HG02840 (cell line): Measurements from ENCODE around the gene FGF22.

ENCODE experiments used
- ATAC-seq: cut with Tn5 transposase; IDR thresholded peaks from one replicate; pipeline ENCODE4 v1.9.1; 2021; ENCODE audit warnings: mild to moderate bottlenecking, moderate library complexity, moderate number of reproducible peaks; ENCODE audit not compliant: unreplicated experiment, low FRiP score

Gene FGF22

DNA sequence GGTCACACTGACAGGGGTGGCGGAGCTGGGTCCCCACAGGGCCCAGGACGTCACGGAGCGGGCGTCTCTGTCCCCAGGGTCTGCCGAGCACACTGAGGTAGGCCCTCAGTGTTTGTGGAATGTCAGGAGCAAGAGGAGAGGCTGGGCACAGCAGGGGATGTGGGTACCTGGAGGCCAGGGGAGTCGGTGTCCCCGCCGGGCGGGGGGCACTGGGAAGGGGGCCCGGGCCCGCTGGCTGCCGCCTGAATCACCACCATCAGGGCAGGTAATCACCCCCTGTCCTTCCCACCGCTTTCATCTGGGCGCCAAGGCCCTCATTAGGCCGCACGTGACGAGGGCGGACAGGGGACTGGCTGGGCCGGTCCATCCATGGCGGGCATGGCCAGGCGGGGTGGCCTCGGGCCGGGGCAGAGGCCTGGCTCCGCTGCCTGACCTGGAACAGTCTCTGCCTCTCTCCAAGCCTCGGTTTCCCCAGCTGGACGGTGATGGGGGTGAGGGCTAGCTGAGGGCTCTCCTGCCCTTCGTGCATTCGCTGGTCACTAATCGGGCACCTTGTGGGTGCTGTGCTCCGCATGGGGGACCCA is 1.0 kb downstream of the FGF22 start:
- ATAC-seq = no peak

DNA sequence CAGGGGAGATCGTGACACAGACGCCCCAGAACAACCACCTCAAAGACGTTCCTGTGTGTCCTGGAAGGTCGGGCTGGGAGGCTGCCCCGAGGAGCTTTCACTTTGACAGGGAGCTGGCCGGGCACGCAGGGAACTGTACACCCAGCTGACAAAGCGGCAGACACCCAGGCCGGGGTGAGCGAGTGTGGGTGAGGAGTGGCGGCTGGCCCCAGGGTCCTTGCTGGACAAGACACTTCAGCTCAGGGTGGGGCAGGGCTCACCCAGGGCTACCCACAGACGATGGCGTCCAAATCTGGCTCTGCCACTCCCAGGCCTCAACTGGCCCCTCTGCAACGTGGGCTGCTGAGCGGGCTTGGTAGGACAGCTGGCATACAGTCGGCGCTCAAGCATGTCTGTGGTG is 2.0 kb downstream of the FGF22 start:
- ATAC-seq = no peak

DNA sequence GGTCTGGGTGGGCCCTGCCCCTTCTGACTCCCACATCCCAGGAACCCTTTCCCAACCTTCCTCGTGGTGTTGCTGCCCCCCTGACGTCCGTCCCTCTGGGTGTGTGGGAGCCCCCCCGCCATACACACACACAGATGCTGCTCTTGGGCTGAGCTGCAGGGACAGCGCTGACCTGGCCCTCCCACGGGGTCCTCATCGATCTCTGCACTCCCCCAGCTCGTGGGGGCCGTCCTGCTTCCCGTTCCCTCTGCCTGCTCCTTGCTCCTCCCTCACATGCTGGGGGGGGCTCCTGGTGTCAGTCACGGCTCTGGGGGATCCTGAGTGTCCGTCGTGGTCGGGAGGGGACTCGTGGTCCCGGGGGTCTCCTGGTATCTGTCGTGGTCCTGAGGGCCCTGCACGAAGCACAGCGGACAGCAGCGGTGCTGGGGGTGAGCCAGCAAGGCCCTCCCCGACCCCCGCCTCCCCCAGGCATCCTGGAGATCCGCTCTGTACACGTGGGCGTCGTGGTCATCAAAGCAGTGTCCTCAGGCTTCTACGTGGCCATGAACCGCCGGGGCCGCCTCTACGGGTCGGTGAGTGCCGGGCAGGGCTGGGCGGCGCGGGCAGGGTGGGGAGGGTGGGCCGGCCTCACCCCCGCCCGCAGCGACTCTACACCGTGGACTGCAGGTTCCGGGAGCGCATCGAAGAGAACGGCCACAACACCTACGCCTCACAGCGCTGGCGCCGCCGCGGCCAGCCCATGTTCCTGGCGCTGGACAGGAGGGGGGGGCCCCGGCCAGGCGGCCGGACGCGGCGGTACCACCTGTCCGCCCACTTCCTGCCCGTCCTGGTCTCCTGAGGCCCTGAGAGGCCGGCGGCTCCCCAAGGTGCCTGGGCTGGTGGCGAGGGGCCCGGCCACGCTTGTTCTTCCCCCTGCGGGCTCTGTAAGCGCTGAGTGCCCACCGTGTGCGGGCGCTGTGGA is 3.4 kb downstream of the FGF22 start:
- no peak for ATAC-seq

DNA sequence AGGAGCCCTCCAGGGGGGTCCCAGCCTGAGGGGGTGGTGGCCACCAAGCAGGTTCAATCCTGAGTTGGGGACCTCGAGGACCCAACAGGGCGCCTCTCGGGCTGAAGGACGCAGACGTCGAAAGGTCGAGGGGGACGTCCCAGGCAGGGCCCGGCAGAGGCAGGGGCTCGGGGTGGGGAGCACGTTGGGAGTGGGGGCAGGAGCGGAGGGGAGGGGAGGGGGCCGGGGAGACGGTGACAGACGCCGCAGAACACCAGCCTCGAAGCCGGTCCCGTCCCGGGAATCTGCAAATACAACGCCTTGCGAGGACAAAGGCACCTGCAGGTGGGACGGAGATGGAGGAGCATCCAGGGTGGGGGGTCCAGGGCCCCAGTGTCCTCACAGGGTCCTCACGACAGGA is 4.1 kb downstream of the FGF22 start:
- no peak for ATAC-seq

DNA sequence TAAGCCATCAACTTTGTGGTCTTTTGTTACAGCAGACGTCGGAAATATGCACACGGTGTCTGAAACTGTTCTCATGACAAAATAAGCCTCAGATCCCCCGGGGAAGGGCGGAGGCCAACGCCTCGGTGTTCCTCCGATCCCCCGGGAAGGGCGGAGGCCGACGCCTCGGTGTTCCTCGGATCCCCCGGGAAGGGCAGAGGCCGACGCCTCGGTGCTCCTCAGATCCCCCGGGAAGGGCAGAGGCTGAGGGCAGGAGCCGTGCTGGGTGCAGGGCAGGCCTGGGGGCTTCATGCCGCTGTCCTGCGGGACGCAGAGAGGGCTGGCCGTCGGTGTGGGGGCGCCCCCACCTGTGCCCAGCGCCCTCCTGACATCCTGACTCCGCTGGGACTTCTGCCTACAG is 4.7 kb downstream of the FGF22 start:
- ATAC-seq = no peak

DNA sequence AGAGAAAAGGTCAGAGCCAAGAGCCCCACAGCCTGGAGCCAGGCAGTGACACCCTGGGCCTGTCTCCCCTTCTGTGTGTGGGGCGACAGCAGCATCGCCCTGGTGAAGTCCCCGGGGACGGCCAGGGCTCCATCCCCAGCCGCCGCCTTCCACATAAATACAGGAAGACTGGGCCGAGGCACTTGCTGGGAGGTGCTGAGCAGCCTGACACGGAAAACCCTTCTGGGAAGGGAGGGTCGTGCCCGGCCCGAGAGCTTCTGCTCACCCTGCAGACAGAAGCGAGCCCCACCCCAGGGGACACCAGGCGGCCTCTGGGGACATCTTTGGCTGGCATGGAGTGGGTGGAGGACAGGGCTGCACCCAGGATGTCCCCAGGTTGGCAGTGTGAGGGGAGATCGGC is 5.1 kb downstream of the FGF22 start:
- ATAC-seq = no peak

DNA sequence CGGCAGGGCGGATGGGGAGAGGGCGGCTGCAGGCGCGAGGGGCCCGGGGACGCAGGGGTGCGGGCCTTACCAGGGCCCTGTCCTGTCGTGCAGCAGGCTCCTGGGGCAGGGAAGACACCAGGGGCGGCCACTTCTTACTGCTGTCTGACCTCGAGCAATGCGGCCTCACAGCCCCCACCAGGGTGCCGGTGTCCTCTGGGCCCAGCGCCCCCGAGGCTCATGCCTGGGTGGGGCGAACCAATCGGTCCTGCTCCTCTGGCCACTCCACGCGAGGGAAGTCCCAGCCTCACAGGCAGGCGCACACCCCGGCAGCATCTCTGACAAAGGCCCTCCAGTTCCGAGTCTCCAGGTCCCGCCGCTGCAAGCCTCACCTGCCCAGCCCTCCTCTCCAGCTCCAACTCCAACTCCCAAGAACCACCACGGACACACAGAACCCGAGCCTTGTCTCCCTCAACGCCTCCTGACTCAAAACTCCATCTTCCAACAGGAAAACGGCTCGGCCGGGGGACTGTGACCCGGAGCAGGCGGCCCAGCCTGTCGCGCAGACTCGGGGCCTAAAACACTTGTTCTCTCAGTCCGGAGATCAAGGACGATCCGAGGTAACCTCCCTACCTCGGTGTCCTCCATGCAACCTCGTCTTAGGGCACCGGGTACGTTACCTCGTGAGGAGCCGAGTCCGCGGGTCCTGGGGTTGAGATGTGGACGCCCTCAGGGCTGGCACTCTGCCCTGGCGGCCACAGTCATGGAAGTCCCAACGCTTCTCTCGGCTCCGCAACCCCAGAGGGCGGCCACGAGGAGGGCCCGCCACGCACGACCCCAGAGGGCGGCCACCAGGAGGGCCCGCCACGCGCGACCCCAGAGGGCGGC is 6.5 kb downstream of the FGF22 start:
- ATAC-seq = no peak

DNA sequence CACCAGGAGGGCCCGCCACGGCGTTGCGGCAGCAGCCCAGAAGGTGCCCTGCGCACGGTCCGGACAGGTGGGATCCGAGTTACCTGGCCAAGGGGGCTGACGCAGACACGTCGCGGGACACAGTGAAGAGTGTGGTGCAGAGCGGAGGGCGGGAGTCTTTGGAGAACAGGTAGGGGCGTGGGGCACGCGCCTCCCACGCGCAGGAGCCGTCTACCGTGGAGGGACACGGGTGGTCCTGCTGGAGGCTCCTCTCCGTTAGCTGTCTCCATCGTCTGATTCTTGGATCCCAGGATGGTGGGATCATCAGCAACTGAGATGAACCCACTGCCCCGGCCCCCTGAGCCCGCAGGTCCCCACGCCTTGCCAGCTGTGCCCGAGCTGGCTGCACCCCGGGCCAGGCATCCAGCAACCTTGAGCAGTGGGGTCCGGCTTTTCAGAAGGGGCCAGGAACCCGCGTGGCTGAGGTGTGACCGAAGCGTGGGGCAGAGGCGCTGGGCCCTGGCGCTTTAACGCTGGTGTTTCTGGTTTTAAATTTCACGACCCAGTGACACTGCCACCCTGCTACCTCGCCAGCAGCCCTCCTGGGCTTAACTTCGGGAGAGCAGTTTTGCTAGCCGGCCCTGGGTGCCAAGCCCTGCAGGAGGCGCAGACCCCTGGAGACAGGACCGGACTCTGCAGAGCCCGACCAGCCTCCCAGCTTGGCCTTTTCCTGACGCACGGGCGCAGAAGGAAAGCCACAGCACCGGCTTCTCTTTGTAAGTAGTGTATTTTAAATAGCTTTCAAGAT is 7.3 kb downstream of the FGF22 start:
- no peak for ATAC-seq

DNA sequence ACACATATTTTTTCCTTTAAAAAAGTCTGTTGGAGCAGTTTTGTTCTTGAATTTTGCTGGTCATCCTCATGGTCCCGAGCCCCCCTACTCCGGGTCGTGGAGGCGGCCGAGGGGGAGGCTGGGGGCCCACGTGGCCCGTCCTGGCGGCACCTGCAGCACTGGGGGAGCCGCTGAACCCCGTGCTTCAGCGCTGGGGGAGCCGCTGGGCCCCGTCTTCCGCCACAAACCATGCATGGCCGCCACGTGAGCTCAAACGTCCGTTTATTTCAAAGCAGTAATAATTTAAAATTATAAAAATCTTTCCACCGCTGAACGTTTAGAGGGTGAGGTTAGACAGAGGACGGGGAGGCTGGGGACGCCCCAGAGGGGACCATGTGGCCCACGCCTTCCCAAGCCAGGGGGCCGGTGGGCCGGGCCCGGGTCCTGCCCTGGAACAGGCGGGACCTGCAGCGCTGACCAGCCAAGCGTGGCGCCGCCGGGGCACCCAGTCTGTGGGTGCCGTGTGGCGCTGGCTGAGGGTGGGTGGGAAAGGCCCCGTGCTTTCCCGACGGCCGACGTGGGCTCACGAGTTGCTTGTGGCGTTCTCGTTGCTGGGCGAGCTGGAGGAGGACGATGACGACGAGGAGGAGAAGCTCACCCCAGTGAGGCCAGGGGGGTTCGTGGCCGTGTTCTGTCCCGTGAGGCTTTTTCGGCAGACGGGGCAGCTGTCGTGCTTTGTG is 8.0 kb downstream of the FGF22 start:
- no peak for ATAC-seq

DNA sequence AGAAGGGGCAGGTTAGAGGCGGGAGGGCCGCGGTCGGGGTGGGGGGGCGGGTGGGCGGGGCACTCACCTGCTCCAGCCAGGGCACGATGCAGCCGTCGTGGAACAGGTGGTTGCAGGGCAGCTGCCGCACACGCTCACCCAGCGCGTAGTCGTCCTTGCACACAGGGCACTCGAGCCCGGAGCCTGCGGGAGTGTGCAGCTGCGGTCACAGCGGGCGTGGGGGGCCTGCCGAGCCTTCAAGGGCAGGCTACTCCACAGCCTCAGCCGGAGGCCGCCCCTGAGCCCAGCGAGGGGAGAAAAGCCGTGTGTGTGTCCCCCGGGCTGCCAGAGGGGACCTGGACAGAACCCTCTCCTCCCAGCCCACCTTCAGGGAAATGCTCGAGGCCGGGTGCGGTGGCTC is 8.6 kb downstream of the FGF22 start:
- no peak for ATAC-seq

DNA sequence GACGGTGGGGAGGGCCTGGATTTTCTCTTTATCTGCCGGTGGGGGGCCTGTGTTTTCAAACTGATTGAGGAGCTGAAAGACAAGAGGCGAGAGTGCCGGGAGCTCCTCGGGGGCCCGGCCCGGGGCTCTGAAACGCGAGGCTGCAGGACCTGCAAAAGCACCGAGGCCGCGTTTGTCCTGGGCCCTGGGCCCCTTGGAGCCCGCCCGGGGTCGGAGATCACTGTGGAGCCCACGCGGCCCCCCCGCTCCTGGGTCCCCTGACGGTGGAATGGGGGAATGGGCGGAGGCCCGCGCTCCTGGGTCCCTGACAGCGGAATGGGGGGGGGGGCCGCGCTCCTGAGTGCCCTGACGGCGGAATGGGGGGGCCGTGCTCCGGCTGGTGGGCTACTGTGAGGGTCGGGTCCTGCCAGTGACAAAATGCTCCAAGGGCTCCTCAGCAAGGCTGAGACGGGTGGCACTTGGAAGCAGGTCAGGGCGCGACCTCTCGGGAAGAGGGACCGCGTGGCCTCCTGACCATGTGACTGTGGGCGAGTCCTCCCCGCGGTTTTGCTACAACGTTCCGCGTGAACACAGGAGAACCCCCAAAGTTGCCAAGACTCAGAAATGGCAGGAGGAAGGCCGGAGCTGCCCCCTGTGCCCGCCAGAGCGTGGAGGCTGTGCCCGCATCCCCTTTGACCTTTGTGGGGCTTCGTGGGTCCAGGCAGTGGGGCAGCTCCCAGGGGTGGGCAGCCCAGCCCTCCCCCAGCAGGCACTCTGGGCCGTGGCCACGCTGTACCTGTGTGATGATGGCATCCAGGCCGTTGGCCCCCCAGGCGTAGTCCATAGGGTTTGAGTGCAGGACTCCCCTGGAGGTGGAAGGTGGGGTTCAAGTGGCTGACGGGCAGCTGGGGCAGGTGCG is 9.5 kb downstream of the FGF22 start:
- ATAC-seq = no peak

DNA sequence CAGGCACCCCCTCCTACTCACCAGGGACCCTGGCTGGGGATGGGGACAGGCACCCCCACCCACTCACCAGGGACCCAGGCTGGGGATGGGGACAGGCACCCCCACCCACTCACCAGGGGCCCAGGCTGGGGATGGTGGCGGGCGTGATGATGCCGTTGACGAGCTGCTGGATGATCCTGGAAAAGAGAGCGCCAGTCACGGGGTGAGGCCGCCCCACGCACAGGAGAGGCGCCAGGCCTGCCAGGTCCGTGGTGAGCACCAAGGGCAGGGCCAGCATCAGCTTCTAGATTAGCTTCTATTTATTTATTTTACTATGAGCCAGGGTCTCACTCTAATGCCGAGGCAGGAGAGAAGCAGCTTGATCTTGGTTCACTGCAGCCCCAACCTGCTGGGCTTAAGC is 10.4 kb downstream of the FGF22 start:
- ATAC-seq = no peak

DNA sequence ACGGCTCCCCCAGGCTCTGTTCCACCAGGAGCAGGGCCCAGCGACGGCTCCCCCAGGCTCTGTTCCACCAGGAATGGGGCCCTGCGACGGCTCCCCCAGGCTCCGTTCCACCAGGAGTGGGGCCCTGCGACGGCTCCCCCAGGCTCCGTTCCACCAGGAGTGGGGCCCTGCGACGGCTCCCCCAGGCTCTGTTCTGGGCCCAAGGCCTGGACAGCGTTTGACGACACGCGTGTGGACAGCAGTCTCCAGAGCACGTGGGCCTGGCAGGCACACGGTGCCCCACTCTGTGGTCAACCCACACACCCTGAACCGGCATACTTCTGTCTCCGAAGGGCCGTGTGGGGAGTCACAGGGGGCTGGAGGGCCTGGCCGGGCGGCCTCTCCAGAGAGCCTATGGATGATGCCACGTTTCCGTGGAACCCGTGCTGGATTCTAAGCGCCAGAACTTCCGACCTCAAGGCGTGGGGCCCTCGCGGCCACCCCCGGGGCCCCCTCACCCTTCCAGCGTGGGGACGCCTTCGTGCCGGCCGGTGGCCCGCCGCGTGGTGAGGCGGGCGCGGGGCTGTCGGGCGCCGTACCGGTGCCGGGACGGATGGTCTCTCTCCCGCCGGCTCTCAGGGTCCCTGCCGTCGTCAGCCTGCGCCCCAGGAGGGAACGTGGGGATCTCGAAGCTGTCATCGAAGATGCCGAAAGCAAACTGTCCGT is 11.6 kb downstream of the FGF22 start:
- no peak for ATAC-seq

DNA sequence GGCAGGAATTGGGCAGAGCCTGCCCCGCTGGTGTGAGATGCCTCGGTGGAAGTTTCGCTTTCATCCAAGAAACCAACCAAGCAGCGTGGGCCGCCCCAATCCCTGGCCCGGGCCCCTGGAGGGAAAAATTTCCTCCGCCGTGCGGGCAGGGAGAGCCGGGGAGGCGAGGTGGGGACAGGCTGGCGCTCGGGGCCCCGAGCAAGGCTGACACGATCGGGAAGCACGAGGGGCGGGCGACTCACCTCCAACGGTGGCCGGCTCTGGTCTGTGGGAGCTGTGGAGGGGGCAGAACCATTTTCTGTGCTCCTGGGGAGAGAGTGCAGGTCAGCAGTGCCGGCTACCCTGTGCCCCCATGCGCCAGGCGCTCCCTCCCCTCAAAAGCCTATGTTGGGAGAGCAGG is 12.3 kb downstream of the FGF22 start:
- ATAC-seq = no peak

DNA sequence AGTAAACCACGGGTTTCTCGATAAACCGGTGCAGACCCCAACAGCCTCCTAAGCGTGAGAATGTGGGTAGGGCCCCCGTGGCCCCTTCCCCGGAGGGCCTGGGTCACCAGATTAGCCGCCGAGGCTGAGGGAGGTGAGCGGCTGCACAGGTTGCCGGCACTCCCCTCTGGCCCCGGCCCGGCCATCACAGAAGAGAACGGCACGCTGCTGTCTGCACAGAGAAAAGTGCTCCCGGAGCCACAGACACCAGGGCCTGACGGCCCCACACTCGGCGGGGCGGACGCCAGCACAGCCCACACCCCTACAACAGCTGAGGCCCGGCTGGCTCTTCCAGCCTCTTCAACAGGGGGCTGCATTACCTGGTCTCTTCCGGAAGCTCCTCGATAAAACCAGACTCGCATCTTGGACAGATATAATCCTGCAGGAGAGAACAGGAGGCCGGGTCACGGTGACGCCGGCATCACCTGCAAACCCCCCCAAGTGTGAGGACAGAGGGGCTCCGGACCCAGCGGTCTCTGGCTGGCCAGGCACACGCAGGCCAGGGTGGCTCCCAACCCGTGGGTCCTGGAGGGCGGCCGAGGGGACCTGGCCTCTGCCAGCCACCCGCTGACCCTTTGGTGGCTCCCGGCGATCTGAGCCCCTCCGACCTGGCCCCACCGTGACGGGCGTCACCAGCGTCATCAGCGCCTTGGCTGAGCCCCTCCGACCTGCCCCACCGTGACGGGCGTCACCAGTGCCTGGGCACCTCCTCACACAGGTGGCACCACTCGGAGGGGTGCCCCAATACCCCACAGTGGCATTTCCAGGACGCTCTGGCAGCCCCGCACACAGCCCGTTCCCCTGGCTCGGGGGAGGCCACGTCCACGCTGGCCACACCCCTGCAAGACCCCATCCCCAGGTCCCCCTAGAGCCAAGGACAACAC is 13.0 kb downstream of the FGF22 start:
- no peak for ATAC-seq

DNA sequence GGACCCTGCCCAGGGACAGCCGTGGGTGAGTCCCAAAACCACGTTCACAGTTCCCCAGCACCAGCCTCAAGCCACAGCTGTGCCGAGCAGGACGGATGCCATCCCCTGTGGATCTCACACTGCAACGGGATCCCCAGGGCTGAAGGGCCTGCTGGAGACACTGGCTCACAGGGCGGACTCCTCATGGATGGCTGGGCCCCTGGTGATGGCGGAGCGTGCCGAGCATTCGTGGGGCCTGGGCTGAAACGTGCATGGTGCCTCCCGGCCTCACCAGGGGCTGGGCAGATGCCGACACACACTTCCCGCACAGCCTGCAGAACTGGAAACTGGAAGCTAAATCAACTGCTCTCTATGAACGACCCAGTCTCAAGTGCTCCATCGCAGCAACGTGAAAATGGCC is 13.7 kb downstream of the FGF22 start:
- ATAC-seq = no peak

DNA sequence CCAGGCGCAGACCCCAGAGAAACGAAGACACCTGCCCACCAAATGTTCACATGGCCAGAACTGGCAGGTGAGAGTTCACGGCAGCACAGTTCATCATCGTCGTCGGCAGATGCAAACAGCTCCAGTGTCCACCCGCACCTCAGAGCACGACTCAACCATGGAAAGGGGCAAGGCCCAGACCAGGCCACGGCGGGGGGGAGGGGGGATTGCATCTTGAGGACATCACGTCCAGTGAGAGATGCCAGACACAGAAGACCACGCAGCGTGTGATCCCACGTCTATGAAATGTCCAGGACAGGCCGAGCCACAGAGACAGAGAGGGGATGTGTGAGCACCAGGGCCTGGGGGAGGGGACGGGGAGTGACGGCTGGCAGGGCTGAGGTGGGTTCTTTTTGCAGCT is 16.0 kb downstream of the FGF22 start:
- ATAC-seq = no peak
